Fibroblast of lung (primary cell): ENCODE data around the gene THAP9.

Experiments
- EZH2 ChIP-seq: IDR thresholded peaks from 2 replicates; pipeline ENCODE4 v1.5.1; 2012; ENCODE audit warnings: low read length, control low read depth, mild to moderate bottlenecking; ENCODE audit errors: missing control alignments
- TF ChIP-seq, protein P1 (sequence below), 2 donors: IDR thresholded peaks in 1 of 2; conservative IDR thresholded peaks in 1 of 2; 1 replicate in 1 of 2; 2 replicates in 1 of 2; pipeline ENCODE4 v1.5.1; 2011 to 2012; ENCODE audit warnings: low read length in 2 of 2, control low read depth in 1 of 2, inconsistent platforms in 1 of 2, low read depth in 1 of 2, mild to moderate bottlenecking in 1 of 2

DNA sequence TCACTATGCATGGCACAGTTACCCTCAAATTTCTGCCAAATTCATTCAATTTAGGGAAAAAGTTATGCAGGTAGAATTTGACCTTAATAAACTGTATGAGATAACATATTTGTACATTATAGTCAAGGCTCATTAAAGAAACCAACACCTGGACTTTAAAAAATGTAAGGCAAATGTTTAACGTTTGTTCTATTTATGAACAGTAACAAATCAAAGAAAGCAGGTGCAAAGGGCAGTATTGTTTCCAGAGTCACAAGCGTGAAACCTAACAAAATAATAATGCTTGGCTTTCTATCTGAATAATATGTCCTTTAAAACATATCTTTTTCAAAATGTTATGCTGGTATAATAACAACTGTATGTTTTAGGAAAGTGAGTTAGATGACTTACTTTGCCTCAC lies 68.9 kb downstream of the THAP9 start:
- TF ChIP-seq, protein P1, sequence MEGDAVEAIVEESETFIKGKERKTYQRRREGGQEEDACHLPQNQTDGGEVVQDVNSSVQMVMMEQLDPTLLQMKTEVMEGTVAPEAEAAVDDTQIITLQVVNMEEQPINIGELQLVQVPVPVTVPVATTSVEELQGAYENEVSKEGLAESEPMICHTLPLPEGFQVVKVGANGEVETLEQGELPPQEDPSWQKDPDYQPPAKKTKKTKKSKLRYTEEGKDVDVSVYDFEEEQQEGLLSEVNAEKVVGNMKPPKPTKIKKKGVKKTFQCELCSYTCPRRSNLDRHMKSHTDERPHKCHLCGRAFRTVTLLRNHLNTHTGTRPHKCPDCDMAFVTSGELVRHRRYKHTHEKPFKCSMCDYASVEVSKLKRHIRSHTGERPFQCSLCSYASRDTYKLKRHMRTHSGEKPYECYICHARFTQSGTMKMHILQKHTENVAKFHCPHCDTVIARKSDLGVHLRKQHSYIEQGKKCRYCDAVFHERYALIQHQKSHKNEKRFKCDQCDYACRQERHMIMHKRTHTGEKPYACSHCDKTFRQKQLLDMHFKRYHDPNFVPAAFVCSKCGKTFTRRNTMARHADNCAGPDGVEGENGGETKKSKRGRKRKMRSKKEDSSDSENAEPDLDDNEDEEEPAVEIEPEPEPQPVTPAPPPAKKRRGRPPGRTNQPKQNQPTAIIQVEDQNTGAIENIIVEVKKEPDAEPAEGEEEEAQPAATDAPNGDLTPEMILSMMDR (conservative IDR thresholded peaks at IDR 0.05 in 1 of 2, IDR thresholded peaks at IDR 0.05 in 1 of 2; ENCODE audit: low read depth in 1 of 2, low read length in 2 of 2), result no peak
- TF ChIP-seq EZH2, result no peak
